ENCODE results near the gene LSMEM2. TPM values are rescaled to one million over a fixed set of nuclear protein-coding genes. Genes with fewer than 3 reads are reported as not detected.

LSMEM2 gene
- total and polyA plus RNA-seq, 2 of the 8 experiments (the other 6 are each of a cell fraction or from before 2014, with no cell fraction given) = 0.58 to 0.68 TPM

- TF ChIP-seq CHD7 (IDR thresholded peaks at IDR 0.05; ENCODE audit: insufficient replicate concordance, low read length) (no peak), CHD2 (IDR thresholded peaks at IDR 0.05; ENCODE audit: low read length) (no peak), TAF7 (optimal IDR thresholded peaks at IDR 0.05; ENCODE audit: borderline replicate concordance, low read depth, low read length) (peak; percentile 87), CREB1 (IDR thresholded peaks at IDR 0.05) (0 out of 2 replicates have a peak, but pooled peaks have one; percentile 17)
Observed at GRCh38 chr3:50235716-50236483, 43.0 kb upstream of the LSMEM2 start, which contains the start of gene GNAI2 (continued).
